OCI-LY1 (cell line): ENCODE data around the gene LHCGR.

Experiments
- EZH2 ChIP-seq: fragments of 200-600 bp; sonication (generic), shearing (Covaris generic); IDR thresholded peaks from 2 replicates; pipeline ENCODE4 v1.8.0; 2017; ENCODE audit warnings: borderline replicate concordance, mixed run types, mild to moderate bottlenecking, antibody characterized with exemption, low read length, moderate library complexity, mixed read lengths
- TF ChIP-seq, protein P1 (sequence below): fragments of 200-600 bp; sonication (generic), shearing (Covaris generic); IDR thresholded peaks from 2 replicates; pipeline ENCODE4 v1.5.1; 2017; ENCODE audit warnings: mild to moderate bottlenecking, antibody characterized with exemption, low read length, moderate library complexity, mixed read lengths

DNA sequence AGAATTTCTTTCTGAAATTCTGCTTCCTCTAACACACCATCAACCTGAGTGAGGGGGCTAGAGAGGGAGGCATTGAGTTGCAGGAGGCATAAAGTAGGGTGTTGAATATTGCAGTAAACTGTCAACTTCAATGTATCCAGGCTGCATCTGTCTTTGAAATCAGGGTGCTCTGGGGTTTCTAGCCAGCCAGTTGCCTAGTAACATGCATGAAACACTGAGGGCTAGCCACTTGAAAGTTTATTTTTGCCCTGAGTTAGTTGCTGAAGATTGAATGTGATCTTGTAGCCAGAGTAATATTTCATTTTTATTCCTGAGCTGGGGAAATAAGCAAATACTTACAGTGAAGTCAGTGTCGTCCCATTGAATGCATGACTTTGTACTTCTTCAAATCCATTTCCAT is 41.9 kb downstream of the LHCGR start:
- TF ChIP-seq, protein P1, sequence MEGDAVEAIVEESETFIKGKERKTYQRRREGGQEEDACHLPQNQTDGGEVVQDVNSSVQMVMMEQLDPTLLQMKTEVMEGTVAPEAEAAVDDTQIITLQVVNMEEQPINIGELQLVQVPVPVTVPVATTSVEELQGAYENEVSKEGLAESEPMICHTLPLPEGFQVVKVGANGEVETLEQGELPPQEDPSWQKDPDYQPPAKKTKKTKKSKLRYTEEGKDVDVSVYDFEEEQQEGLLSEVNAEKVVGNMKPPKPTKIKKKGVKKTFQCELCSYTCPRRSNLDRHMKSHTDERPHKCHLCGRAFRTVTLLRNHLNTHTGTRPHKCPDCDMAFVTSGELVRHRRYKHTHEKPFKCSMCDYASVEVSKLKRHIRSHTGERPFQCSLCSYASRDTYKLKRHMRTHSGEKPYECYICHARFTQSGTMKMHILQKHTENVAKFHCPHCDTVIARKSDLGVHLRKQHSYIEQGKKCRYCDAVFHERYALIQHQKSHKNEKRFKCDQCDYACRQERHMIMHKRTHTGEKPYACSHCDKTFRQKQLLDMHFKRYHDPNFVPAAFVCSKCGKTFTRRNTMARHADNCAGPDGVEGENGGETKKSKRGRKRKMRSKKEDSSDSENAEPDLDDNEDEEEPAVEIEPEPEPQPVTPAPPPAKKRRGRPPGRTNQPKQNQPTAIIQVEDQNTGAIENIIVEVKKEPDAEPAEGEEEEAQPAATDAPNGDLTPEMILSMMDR: no peak
- no peak for TF ChIP-seq EZH2
